GM21447 (cell line): ENCODE results near the gene RBMY1B.
"Not testable (repeated sequence)": the region's sequence is repeated elsewhere in the genome, so short reads cannot be mapped to it uniquely, and the experiment has no call there.

Source experiments
- ATAC-seq: cut with Tn5 transposase; IDR thresholded peaks from one replicate; pipeline ENCODE4 v1.9.1; 2021; ENCODE audit not compliant: unreplicated experiment

Gene RBMY1B

GRCh38 chrY:21511038-21511437, at the start of gene RBMY1B:
Gene RBMY1B (plus strand): TSS chrY:21511338. CDS start chrY:21513351, 2,013 bp downstream.
- not testable (repeated sequence) for ATAC-seq

DNA sequence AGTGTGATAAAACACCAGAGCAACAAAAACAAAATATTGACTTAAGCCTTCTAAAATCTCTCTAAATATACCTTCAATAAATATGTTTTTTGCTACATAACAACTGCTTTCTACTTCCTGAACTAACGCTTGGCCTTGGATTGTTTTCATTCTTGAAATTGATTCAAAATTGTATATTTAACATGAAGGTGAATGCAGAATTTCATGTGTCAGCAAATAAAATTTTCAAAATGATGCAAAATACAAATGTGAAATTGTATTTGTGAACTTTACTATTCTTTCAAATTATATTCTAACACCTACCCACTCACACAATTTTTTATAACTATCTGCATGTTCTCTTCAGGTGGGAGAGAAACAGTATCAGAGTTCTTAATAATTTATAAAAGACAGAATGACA, 48.2 kb upstream of the RBMY1B start:
- ATAC-seq = not testable (repeated sequence)

GRCh38 chrY:21482967-21483366, 28.2 kb upstream of the RBMY1B start:
- ATAC-seq = no peak

GRCh38 chrY:21534579-21534978, 23.4 kb downstream of the RBMY1B start, which contains the start of gene RBMY1A1:
Gene RBMY1A1 (plus strand): TSS chrY:21534879. CDS start chrY:21536892, 2,013 bp downstream.
- ATAC-seq = not testable (repeated sequence)

DNA sequence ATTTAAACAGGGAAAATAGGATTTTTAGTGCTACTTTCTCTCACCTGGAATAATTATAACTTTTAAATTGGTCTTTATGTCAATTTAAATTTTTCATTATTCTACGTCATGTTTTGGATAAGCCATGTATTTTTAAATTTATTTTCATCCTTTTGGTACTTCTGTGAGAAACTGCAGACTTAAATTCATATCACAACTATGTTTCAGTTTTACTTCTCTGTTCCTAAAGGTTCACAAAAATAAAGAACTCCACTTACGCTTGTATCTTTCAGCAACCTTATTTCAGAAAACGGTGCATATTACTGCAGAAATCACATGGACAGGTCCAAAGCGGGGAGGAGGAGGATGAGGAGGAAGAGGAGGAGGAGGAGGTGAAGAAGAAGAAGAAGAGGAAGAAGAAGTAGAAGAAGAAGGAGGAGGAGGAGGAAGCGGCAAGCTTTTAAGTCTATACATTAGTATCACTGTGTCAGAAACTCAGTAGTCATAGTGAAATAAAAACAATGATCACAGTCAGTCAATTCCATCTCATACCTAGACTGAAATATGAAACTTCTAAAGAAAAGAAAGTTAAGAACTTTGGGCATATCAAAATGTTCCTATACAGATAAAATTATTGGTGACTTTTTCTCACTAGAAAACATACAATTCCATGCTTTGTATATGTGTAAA, 48.3 kb downstream of the RBMY1B start:
- peak; percentile 85 for ATAC-seq
